Loucy (cell line): ENCODE results near the gene COPS2.

Experiments
- EZH2phosphoT487 ChIP-seq: fragments of 200-600 bp; IDR thresholded peaks from 2 replicates; pipeline ENCODE4 v1.6.1; 2018; ENCODE audit warnings: antibody characterized with exemption, mild to moderate bottlenecking, moderate library complexity, borderline replicate concordance
- TF ChIP-seq, protein P1 (sequence below): fragments of 200-600 bp; sonication (generic); conservative IDR thresholded peaks from 2 replicates; pipeline ENCODE4 v1.5.1; 2014; ENCODE audit warnings: mild to moderate bottlenecking, antibody characterized with exemption, low read length

DNA sequence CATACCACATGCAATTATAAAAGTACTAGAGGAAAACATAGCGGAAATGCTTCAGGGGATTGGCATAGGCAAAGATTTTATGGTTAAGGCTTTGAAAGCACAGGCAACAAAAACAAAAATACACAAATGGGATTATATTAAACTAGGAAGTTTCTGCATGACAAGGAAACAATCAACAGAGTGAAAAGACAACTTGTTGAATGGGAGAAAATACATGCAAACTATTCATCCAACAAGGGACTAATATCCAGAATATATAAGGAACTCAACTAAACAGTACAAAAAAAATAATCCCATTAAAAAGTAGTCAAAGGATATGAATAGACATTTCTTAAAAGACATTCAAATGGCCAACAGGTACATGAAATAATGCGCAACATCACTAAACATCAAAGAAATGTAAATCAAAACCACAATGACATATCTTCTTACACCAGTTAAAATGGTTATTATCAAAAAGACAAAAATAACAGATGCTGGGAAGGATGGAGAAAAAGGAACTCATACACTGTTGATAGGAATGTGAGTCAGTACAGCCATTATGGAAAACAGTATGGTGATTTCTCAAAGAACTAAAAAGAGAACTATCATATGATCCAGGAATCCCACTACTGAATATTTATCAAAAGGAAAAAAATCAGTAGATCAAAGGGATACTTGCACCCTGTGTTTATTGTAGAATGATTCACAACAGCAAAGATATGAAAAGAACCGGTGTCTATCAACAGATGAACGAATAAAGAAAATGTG, 39.1 kb downstream of the COPS2 start:
- TF ChIP-seq, protein P1, sequence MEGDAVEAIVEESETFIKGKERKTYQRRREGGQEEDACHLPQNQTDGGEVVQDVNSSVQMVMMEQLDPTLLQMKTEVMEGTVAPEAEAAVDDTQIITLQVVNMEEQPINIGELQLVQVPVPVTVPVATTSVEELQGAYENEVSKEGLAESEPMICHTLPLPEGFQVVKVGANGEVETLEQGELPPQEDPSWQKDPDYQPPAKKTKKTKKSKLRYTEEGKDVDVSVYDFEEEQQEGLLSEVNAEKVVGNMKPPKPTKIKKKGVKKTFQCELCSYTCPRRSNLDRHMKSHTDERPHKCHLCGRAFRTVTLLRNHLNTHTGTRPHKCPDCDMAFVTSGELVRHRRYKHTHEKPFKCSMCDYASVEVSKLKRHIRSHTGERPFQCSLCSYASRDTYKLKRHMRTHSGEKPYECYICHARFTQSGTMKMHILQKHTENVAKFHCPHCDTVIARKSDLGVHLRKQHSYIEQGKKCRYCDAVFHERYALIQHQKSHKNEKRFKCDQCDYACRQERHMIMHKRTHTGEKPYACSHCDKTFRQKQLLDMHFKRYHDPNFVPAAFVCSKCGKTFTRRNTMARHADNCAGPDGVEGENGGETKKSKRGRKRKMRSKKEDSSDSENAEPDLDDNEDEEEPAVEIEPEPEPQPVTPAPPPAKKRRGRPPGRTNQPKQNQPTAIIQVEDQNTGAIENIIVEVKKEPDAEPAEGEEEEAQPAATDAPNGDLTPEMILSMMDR = no peak
- TF ChIP-seq EZH2phosphoT487 = no peak
